GM10266 (cell line): ENCODE measurements around the gene CA14.

Experiments used
- DNase-seq: peaks from one replicate; pipeline ENCODE4 v3.0.0; 2012; ENCODE audit errors: extremely low spot score
- CTCF ChIP-seq: IDR thresholded peaks from 2 replicates; pipeline ENCODE4 v1.5.1; 2012; ENCODE audit warnings: mild to moderate bottlenecking, low read depth; ENCODE audit not compliant: control insufficient read depth, insufficient read depth; ENCODE audit errors: missing control alignments

Gene CA14

GRCh38 chr1:150249936-150250335 is 7.6 kb upstream of the CA14 start:
- DNase-seq: no peak
- TF ChIP-seq CTCF: no peak

GRCh38 chr1:150256198-150256553 is 1.4 kb upstream of the CA14 start:
- no peak for DNase-seq
- no peak for TF ChIP-seq CTCF

GRCh38 chr1:150256554-150257341 is 826 bp upstream of the CA14 start:
- TF ChIP-seq CTCF: no peak
- no peak for DNase-seq

- DNase-seq: no peak
- no peak for TF ChIP-seq CTCF
Observed at GRCh38 chr1:150259217-150259616, 1.6 kb downstream of the CA14 start.

- TF ChIP-seq CTCF: no peak
- DNase-seq: no peak
Observed at GRCh38 chr1:150259758-150260669, 2.4 kb downstream of the CA14 start.

GRCh38 chr1:150261367-150261766 is 3.8 kb downstream of the CA14 start:
- no peak for TF ChIP-seq CTCF
- DNase-seq: no peak
